Measurements from ENCODE around the gene PADI1.

- TF ChIP-seq POLR2AphosphoS5 (IDR thresholded peaks at IDR 0.05) (no peak), CTCF (IDR thresholded peaks at IDR 0.05) (no peak)
Observed at GRCh38 chr1:17181781-17182464, 23.0 kb upstream of the PADI1 start.
